ENCODE results near the gene KLHDC9. TPM values are rescaled to one million over a fixed set of nuclear protein-coding genes. Genes with fewer than 3 reads are reported as not detected.

KLHDC9 gene
- polyA plus RNA-seq, 1 donor (not counting 4 experiments of a cell fraction or from before 2014, with no cell fraction given) = 0.54 TPM

- H3K79me2 ChIP-seq (ENCODE audit: control insufficient read depth, insufficient read depth, low read length) = peaks cover 36% of the 10 kb centered on the region
- no peak overlapping the region for H3K4me2 ChIP-seq (ENCODE audit: control insufficient read depth, extremely low read depth, insufficient read depth, low read depth, low read length)
- no peaks in the 10 kb centered on the region for H3K9me1 ChIP-seq (ENCODE audit: control insufficient read depth, extremely low read depth, insufficient read depth, low read length)
- no peaks in the 10 kb centered on the region for H3K27me3 ChIP-seq (ENCODE audit: control insufficient read depth, extremely low read depth, insufficient read depth, low read length)
- no peak overlapping the region for H3K9ac ChIP-seq (ENCODE audit: control insufficient read depth, extremely low read depth, insufficient read depth, low read length)
- H3K4me1 ChIP-seq (ENCODE audit: control insufficient read depth, extremely low read depth, insufficient read depth, low read length) = peaks cover 18% of the 10 kb centered on the region
- TF ChIP-seq CTCF (optimal IDR thresholded peaks at IDR 0.05 in 1 of 3, IDR thresholded peaks at IDR 0.05 in 1 of 3, conservative IDR thresholded peaks at IDR 0.05 in 1 of 3; ENCODE audit: extremely low read depth in 1 of 3, insufficient read depth in 2 of 3, low read length in 3 of 3) (no peak), EZH2 (IDR thresholded peaks at IDR 0.05; ENCODE audit: low read length) (no peak)
- FAIRE-seq = no peak
- peaks cover 28 to 44% of the 10 kb centered on the region in 2 experiments for H3K36me3 ChIP-seq (ENCODE audit: control insufficient read depth in 2 of 2, extremely low read depth in 1 of 2, insufficient read depth in 2 of 2, low read length in 2 of 2)
- no peak overlapping the region for H2AFZ ChIP-seq (ENCODE audit: control insufficient read depth, low read length)
- H4K20me1 ChIP-seq (ENCODE audit: control insufficient read depth, extremely low read depth, insufficient read depth, low read length) = no peaks in the 10 kb centered on the region
- no peak for DNase-seq (ENCODE audit: low read depth, low spot score)
- no peak overlapping the region for H3K4me3 ChIP-seq (ENCODE audit: control insufficient read depth in 2 of 3, extremely low read depth in 1 of 3, insufficient read depth in 2 of 3, low read depth in 1 of 3, low read length in 3 of 3)
- no peak overlapping the region for H3K27ac ChIP-seq (ENCODE audit: control insufficient read depth, insufficient read depth, low read length)
- H3K9me3 ChIP-seq (ENCODE audit: control insufficient read depth, low read depth, low read length) = no peaks in the 10 kb centered on the region
- dilution Hi-C loops (cut with MboI; ENCODE audit: extremely low pct_ligation_motif_present, low sequenced_read_pairs) = no loop called here
Measured at GRCh38 chr1:161122967-161123366, 24.8 kb downstream of the KLHDC9 start.

GRCh38 chr1:161127649-161128048, 29.5 kb downstream of the KLHDC9 start:
- Histone ChIP-seq H3K27me3 (ENCODE audit: control insufficient read depth, extremely low read depth, insufficient read depth, low read length) (no peaks in the 10 kb centered on the region), H3K9me3 (ENCODE audit: control insufficient read depth, low read depth, low read length) (no peaks in the 10 kb centered on the region), H3K27ac (ENCODE audit: control insufficient read depth, insufficient read depth, low read length) (no peak overlapping the region), H3K79me2 (ENCODE audit: control insufficient read depth, insufficient read depth, low read length) (peaks cover 58% of the 10 kb centered on the region), H3K9me1 (ENCODE audit: control insufficient read depth, extremely low read depth, insufficient read depth, low read length) (no peaks in the 10 kb centered on the region), H3K9ac (ENCODE audit: control insufficient read depth, extremely low read depth, insufficient read depth, low read length) (no peak overlapping the region), H2AFZ (ENCODE audit: control insufficient read depth, low read length) (no peak overlapping the region), H4K20me1 (ENCODE audit: control insufficient read depth, extremely low read depth, insufficient read depth, low read length) (no peaks in the 10 kb centered on the region), H3K4me1 (ENCODE audit: control insufficient read depth, extremely low read depth, insufficient read depth, low read length) (no peaks in the 10 kb centered on the region), H3K4me3 (ENCODE audit: control insufficient read depth in 2 of 3, extremely low read depth in 1 of 3, insufficient read depth in 2 of 3, low read depth in 1 of 3, low read length in 3 of 3) (no peak overlapping the region), H3K36me3 (ENCODE audit: control insufficient read depth in 2 of 2, extremely low read depth in 1 of 2, insufficient read depth in 2 of 2, low read length in 2 of 2) (peaks cover 11 to 36% of the 10 kb centered on the region in 2 experiments), H3K4me2 (ENCODE audit: control insufficient read depth, extremely low read depth, insufficient read depth, low read depth, low read length) (no peak overlapping the region)
- no peak for FAIRE-seq
- dilution Hi-C loops (cut with MboI; ENCODE audit: extremely low pct_ligation_motif_present, low sequenced_read_pairs) = no loop called here
- TF ChIP-seq CTCF (optimal IDR thresholded peaks at IDR 0.05 in 1 of 3, IDR thresholded peaks at IDR 0.05 in 1 of 3, conservative IDR thresholded peaks at IDR 0.05 in 1 of 3; ENCODE audit: extremely low read depth in 1 of 3, insufficient read depth in 2 of 3, low read length in 3 of 3) (no peak), EZH2 (IDR thresholded peaks at IDR 0.05; ENCODE audit: low read length) (no peak)
- no peak for DNase-seq (ENCODE audit: low read depth, low spot score)
